ENCODE data around the gene USP35. TPM values are rescaled to one million over a fixed set of nuclear protein-coding genes. Genes with fewer than 3 reads are reported as not detected.

Gene USP35
- total RNA-seq, 1 experiment from 2014 or later, result 8.5 TPM

- H3K9me3 ChIP-seq (ENCODE audit: low read length), result peaks cover 8% of the 10 kb centered on the region; the same call in 1 of the 2 replicates
- no peak overlapping the region for H2AFZ ChIP-seq (ENCODE audit: low read length)
- H3K27ac ChIP-seq (ENCODE audit: low read length), result no peak overlapping the region
- no TSS peak for BruUV-seq (replicated peaks)
- H3K4me1 ChIP-seq (ENCODE audit: insufficient read depth, low read length), result no peaks in the 10 kb centered on the region
- intact Hi-C loops (cut with micrococcal nuclease), result no loop called here
- TF ChIP-seq EZH2phosphoT487 (IDR thresholded peaks at IDR 0.05; ENCODE audit: borderline replicate concordance, low read length) (no peak), CTCF (conservative IDR thresholded peaks at IDR 0.05; ENCODE audit: low read depth, low read length) (no peak), EZH2 (IDR thresholded peaks at IDR 0.05; ENCODE audit: low read length, unreplicated experiment) (no peak)
- ATAC-seq (no peak), DNase-seq (no peak)
- peaks cover 5% of the 10 kb centered on the region; the same call in 1 of the 2 replicates for H3K36me3 ChIP-seq (ENCODE audit: low read depth, low read length)
- H4K20me1 ChIP-seq (ENCODE audit: low read length), result no peaks in the 10 kb centered on the region
- H3F3A ChIP-seq (ENCODE audit: low read length, unreplicated experiment), result no peaks in the 10 kb centered on the region
- H3K4me2 ChIP-seq (ENCODE audit: low read length), result no peak overlapping the region
- no peaks in the 10 kb centered on the region for H3K27me3 ChIP-seq (ENCODE audit: low read length)
- ChIA-PET POLR2A (ENCODE audit: unreplicated experiment) (no interaction called here), CTCF (no interaction called here)
- no peaks in the 10 kb centered on the region for H3K79me2 ChIP-seq (ENCODE audit: low read length)
- H3K9me2 ChIP-seq (replicated peaks; ENCODE audit: low read length), result no peaks in the 10 kb centered on the region
- H3K9ac ChIP-seq (ENCODE audit: low read length), result no peak overlapping the region
- no peak overlapping the region for H3K4me3 ChIP-seq (ENCODE audit: low read length)
Observed at GRCh38 chr11:78244080-78244479, 55.4 kb downstream of the USP35 start.

- Histone ChIP-seq H3K9me2 (replicated peaks; ENCODE audit: low read length) (no peaks in the 10 kb centered on the region), H3K4me1 (ENCODE audit: insufficient read depth, low read length) (no peaks in the 10 kb centered on the region), H2AFZ (ENCODE audit: low read length) (no peak overlapping the region), H3K27ac (ENCODE audit: low read length) (no peak overlapping the region), H3K9me3 (ENCODE audit: low read length) (peaks cover 8% of the 10 kb centered on the region; the same call in 1 of the 2 replicates), H3K9ac (ENCODE audit: low read length) (no peak overlapping the region), H3F3A (ENCODE audit: low read length, unreplicated experiment) (no peaks in the 10 kb centered on the region), H3K79me2 (ENCODE audit: low read length) (no peaks in the 10 kb centered on the region), H3K36me3 (ENCODE audit: low read depth, low read length) (peaks cover 5% of the 10 kb centered on the region; the same call in 1 of the 2 replicates), H3K27me3 (ENCODE audit: low read length) (no peaks in the 10 kb centered on the region), H3K4me2 (ENCODE audit: low read length) (no peak overlapping the region), H4K20me1 (ENCODE audit: low read length) (no peaks in the 10 kb centered on the region), H3K4me3 (ENCODE audit: low read length) (no peak overlapping the region)
- intact Hi-C loops (cut with micrococcal nuclease), result no loop called here
- no peak for ATAC-seq
- no peak for DNase-seq
- POLR2A ChIA-PET (ENCODE audit: unreplicated experiment), result no interaction called here
- CTCF ChIA-PET, result no interaction called here
- no TSS peak for BruUV-seq (replicated peaks)
- TF ChIP-seq CTCF (conservative IDR thresholded peaks at IDR 0.05; ENCODE audit: low read depth, low read length), result no peak
- no peak for TF ChIP-seq EZH2phosphoT487 (IDR thresholded peaks at IDR 0.05; ENCODE audit: borderline replicate concordance, low read length)
- TF ChIP-seq EZH2 (IDR thresholded peaks at IDR 0.05; ENCODE audit: low read length, unreplicated experiment), result no peak
Observed at GRCh38 chr11:78244546-78245255, 56.0 kb downstream of the USP35 start.

GRCh38 chr11:78248191-78248590 lies 59.5 kb downstream of the USP35 start:
- intact Hi-C loops (cut with micrococcal nuclease), result no loop called here

More at GRCh38 chr11:78248191-78248590, 59.5 kb downstream of the USP35 start:
- no peaks in the 10 kb centered on the region for H3K4me1 ChIP-seq (ENCODE audit: insufficient read depth, low read length)
- no TSS peak for BruUV-seq (replicated peaks)
- TF ChIP-seq EZH2phosphoT487 (IDR thresholded peaks at IDR 0.05; ENCODE audit: borderline replicate concordance, low read length), result no peak
- TF ChIP-seq CTCF (conservative IDR thresholded peaks at IDR 0.05; ENCODE audit: low read depth, low read length), result no peak
- ChIA-PET CTCF (no interaction called here), POLR2A (ENCODE audit: unreplicated experiment) (no interaction called here)
- H2AFZ ChIP-seq (ENCODE audit: low read length), result no peak overlapping the region
- H3K36me3 ChIP-seq (ENCODE audit: low read depth, low read length), result no peaks in the 10 kb centered on the region
- no peak overlapping the region for H3K9ac ChIP-seq (ENCODE audit: low read length)
- H3F3A ChIP-seq (ENCODE audit: low read length, unreplicated experiment), result no peaks in the 10 kb centered on the region
- ATAC-seq (no peak), DNase-seq (no peak)
- H4K20me1 ChIP-seq (ENCODE audit: low read length), result no peaks in the 10 kb centered on the region
- H3K27ac ChIP-seq (ENCODE audit: low read length), result no peak overlapping the region
- H3K4me2 ChIP-seq (ENCODE audit: low read length), result no peak overlapping the region
- H3K4me3 ChIP-seq (ENCODE audit: low read length), result no peak overlapping the region
- no peaks in the 10 kb centered on the region for H3K9me2 ChIP-seq (replicated peaks; ENCODE audit: low read length)
- no peaks in the 10 kb centered on the region for H3K79me2 ChIP-seq (ENCODE audit: low read length)
- no peaks in the 10 kb centered on the region for H3K27me3 ChIP-seq (ENCODE audit: low read length)
- no peaks in the 10 kb centered on the region for H3K9me3 ChIP-seq (ENCODE audit: low read length)
